NCI-H2171 (cell line): ENCODE data around the gene RCAN3.
A peak's percentile ranks its signal among the peaks of the same experiment; 100 is the strongest.
"Not testable (repeated sequence)": the region's sequence is repeated elsewhere in the genome, so short reads cannot be mapped to it uniquely, and the experiment has no call there.

Experiments
- DNase-seq: peaks from one replicate; lab custom pipeline; 2025; lab: John Stamatoyannopoulos, UW

RCAN3 gene

DNA sequence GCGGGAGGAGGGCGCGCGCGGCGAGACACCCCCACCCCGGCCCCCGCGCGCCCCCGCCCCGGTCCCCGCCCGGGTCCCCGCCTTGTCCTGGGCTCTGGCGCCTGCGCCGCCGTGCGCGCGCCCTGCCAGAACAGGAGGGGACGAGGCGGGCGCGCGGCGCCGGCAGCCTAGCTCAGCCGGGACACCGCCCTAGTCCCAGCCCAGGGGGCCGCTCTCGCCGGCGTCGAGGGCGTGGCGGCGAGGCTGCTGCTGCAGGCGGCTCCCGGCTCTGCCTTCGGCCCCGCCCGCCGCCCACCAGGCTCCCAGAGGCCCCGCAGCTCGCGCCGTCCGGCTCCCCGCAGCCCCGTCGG lies at the start of gene RCAN3:
TSS of gene RCAN3 (plus strand) at position 128 of the 350 bp plus-strand sequence. CDS start 11,537 bp downstream, outside the sequence.
- DNase-seq, result peak; percentile 86

DNA sequence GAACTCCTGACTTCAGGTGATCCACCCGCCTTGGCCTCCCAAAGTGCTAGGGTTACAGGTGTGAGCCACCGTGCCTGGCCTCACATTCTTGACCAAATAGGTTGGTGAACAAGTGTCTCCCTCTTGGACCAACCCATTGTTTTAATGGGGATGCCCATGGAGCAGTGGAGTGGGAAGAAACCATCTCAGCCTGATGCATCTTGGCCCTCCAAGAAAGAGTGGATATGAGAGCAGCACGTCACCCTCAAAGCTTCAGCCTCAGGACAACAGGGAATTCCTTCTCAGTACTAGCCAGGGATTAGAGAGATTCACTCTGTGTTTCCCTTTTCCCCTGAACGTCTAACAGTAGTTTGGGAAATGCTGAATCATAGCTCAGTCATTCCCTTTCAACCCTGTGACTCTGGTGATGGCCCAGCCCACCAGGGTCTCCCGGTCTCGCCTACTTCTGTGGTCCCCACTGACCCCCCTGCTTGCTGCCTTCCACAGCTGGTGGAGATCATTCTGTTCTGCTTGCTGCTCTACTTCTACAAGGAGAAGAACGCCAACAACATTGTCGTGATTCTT lies 49.6 kb upstream of the RCAN3 start:
- no peak for DNase-seq

DNA sequence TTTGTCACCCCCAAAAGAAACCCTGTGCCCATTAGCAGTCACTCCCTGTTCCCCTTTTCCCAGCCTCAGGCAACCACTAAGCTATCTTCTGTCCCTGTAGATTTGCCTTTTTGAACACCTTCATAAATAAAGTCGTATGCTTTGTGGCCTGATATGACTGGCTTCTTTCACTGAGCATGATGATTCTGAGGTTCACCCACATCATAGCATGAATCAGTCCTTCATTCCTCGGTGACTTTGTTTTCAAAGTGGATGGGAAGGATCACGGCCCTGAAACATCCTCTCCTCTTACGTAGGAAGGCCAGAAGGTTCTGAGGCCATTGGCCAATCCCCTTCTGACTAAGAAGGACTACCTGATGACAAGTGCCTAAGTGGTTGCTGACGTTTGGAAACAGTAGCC lies 48.0 kb upstream of the RCAN3 start:
- DNase-seq, result no peak

GRCh38 chr1:24455272-24455671 lies 47.4 kb upstream of the RCAN3 start:
- DNase-seq, result no peak

DNA sequence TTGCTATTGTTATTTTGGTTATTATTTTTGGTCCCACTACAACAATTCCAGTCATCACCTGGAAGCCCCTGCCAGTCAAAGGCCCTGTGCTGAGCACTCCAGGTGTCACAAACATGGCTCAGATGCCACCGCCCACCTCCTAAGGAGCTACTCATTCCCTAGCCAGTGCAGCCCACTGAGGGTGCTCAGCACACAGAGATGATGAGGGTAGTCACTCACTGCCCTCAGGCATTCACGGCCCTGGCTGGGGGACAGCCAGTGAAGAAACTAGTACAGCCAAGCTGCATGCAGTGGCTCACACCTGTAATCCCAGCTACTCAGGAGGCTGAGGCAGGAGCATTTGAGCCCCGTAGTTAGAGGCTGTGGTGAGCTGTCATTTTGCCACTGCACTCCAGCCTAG lies 44.8 kb upstream of the RCAN3 start:
- DNase-seq, result no peak

DNA sequence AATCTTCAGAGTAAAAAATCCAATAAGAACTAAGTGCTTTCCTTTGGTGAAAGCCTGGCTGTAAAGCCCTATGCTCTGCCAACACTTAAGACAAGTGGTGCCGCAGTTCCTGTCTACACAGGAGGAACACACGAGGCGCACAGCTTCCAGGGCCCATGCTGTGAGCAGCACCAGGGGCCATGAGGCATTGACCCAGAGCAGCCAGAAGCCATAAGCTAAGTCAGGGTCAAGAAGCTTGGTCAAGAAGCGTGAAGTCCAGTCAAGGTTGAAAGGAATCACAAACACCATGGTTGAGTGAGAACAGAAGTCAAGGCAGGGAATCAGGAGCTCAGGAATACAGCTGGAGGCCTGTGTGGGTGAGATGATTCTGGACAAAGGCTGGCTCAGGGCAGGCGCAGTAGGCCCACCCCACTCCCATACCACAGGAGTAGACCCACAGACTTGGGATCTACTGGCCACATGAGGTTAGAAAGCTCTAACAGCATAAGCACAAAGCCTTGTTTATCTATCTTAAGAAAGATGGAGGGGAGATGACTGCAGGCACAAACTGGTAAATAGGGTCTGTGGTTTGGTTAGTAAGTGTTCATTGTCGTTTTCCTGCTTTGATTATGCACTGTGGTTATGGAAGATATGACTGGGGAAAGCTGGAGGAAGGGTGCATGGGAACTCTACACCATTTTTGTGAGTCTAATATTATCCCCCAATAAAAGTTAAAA lies 42.9 kb upstream of the RCAN3 start:
- no peak for DNase-seq

- DNase-seq, result not testable (repeated sequence)
Measured at GRCh38 chr1:24462128-24462527, 40.5 kb upstream of the RCAN3 start.

- DNase-seq, result peak; percentile 19
Measured at GRCh38 chr1:24463776-24464735, 38.6 kb upstream of the RCAN3 start.

GRCh38 chr1:24465099-24465498 lies 37.5 kb upstream of the RCAN3 start:
- no peak for DNase-seq

DNA sequence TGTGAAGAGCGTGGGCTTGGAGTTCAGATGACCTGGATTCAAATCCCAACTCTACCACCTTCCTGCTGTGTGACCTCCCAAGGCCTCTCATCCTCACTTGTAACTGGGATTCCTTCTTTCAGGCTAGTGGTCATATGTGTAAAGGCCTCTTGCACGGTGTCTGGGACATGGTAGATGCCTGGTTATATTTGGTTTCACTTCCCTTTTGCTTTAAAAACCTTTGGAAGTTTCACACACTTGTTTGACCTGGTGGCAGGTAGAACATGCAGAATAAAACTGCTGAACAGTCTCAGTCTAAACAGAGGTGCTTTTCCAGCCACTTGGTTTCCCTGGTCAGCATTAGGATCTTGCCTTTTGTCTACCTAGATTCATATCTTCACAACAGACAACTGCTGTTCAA lies 37.0 kb upstream of the RCAN3 start:
- DNase-seq, result no peak

DNA sequence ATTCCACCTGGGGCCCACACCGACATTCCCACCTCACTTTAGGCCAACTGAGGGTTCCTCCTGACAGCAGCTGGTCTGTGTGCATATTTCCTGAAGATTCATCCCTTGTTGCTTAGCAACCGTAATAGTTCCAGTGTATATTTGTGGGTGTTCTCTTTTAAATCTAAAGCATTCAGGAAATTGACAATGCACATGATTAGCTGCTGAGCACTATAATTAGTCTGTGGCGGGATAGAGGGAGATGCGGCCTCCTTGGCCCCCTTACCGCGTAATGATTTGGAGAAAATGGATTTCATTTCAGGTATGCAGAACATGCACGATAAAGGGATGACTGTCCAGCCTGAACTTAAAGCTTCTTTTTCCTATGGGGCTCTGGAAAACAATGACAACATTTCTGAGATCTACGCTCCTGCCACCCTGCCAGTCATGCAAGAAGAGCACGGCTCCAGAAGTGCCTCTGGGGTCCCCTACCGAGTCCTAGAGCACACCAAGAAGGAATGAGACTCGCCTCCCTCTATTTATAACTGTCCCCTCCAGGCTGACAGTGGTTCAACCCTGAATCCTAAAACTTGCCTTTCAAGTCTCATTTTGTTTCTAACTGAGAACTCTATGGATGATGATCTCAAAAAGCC lies 33.8 kb upstream of the RCAN3 start:
- DNase-seq, result no peak

DNA sequence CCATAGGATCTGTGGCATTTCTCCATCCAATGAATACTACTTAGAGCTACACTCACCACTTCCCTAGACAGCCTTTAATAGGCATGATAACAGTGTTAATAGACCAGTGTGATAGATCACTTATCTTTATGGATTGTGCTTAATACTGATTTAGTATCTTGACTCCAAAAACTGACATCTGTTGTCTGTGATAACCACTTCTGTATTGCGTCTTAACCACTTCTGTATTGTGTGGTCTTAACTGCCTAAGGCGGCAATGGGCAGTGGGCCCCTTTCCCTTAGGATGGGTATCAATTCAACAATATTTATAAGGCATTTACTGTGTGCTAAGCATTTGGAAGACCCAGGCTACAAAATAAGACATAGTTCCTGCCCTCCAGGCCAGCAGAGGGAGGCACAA lies 32.0 kb upstream of the RCAN3 start:
- no peak for DNase-seq

GRCh38 chr1:24472527-24473251 lies 29.9 kb upstream of the RCAN3 start:
- DNase-seq, result no peak

- no peak for DNase-seq
Measured at GRCh38 chr1:24474193-24474592, 28.4 kb upstream of the RCAN3 start.

- no peak for DNase-seq
Measured at GRCh38 chr1:24475700-24476099, 26.9 kb upstream of the RCAN3 start.

- no peak for DNase-seq
Measured at GRCh38 chr1:24476571-24476970, 26.1 kb upstream of the RCAN3 start.

GRCh38 chr1:24477309-24477708 lies 25.3 kb upstream of the RCAN3 start:
- DNase-seq, result no peak

DNA sequence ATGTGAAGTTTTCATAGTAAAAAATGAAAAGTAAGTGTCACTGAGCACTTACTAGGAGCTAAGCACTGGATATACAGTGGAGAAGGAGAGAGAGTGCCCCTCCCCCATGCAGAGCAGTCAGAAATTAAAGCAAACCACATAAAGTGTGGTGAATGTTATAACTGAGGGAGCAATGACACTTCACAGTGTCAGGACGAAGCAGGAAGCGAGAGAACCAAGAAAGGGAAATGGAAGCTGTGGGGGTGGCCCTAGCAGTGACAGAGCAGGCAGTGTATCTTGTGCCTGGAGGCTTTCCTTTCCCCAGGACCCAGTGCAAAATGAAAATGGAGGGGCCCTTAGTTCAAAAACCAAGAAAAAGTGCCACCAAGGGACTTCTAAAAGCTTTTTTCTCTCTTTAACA lies 21.5 kb upstream of the RCAN3 start:
- no peak for DNase-seq

GRCh38 chr1:24481843-24482610 lies 20.6 kb upstream of the RCAN3 start:
- DNase-seq, result no peak

- DNase-seq, result no peak
Measured at GRCh38 chr1:24483441-24483840, 19.2 kb upstream of the RCAN3 start.

GRCh38 chr1:24484199-24484598 lies 18.4 kb upstream of the RCAN3 start:
- no peak for DNase-seq
